ENCODE results near the gene SNX10.

Gene SNX10

GRCh38 chr7:26311798-26312197 is 20.1 kb downstream of the SNX10 start:
- no peak for DNase-seq
- no peak for ATAC-seq
- Mint-ChIP-seq H3K27ac (no peak overlapping the region), H3K27me3 (no peaks in the 10 kb centered on the region), H3K9me3 (no peaks in the 10 kb centered on the region), H3K4me1 (peaks cover 19% of the 10 kb centered on the region), H3K4me3 (no peak overlapping the region)

- DNase-seq (no peak), ATAC-seq (no peak)
- H3K9me3 Mint-ChIP-seq: no peaks in the 10 kb centered on the region
- H3K27me3 Mint-ChIP-seq: no peaks in the 10 kb centered on the region
- H3K4me1 Mint-ChIP-seq: peaks cover 11% of the 10 kb centered on the region
- peak overlapping the region in 1 of 2 donors; percentile 44 for H3K27ac Mint-ChIP-seq
- H3K4me3 Mint-ChIP-seq: no peak overlapping the region
Observed at GRCh38 chr7:26317211-26317610, 25.5 kb downstream of the SNX10 start.

GRCh38 chr7:26318921-26319320 is 27.3 kb downstream of the SNX10 start:
- H3K27me3 Mint-ChIP-seq: no peaks in the 10 kb centered on the region
- peaks cover 3% of the 10 kb centered on the region for H3K4me1 Mint-ChIP-seq
- DNase-seq: no peak
- no peak for ATAC-seq
- no peaks in the 10 kb centered on the region for H3K9me3 Mint-ChIP-seq
- no peak overlapping the region for H3K4me3 Mint-ChIP-seq
- no peak overlapping the region for H3K27ac Mint-ChIP-seq

GRCh38 chr7:26319636-26320035 is 28.0 kb downstream of the SNX10 start:
- Mint-ChIP-seq H3K27ac (no peak overlapping the region), H3K4me3 (no peak overlapping the region), H3K27me3 (no peaks in the 10 kb centered on the region), H3K9me3 (no peaks in the 10 kb centered on the region), H3K4me1 (no peaks in the 10 kb centered on the region)
- DNase-seq: no peak
- no peak for ATAC-seq

GRCh38 chr7:26320878-26321277 is 29.2 kb downstream of the SNX10 start:
- H3K4me1 Mint-ChIP-seq: no peaks in the 10 kb centered on the region
- H3K9me3 Mint-ChIP-seq: no peaks in the 10 kb centered on the region
- H3K27ac Mint-ChIP-seq: no peak overlapping the region
- ATAC-seq (no peak), DNase-seq (no peak)
- H3K27me3 Mint-ChIP-seq: no peaks in the 10 kb centered on the region
- H3K4me3 Mint-ChIP-seq: no peak overlapping the region

DNA sequence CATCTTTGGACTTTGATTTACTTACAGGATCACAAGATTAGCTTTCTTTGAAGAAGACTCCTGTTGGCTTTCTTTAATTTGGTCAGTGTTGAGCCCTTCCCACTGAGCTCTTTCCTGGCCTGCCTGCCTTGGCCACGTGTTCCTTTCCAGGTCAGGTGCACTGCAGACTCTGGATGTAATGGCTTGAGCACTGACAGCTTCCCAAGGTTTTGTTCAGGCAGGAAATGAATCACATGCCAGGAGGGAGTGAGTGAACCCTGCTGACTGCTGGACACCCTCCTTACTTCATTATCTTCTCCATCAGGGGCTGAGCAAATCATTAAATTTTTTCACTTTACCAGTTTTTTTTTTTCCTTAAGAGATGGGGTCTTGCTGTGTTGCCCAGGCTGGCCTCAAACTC is 29.8 kb downstream of the SNX10 start:
- Mint-ChIP-seq H3K27ac (no peak overlapping the region), H3K9me3 (no peaks in the 10 kb centered on the region), H3K4me1 (no peaks in the 10 kb centered on the region), H3K27me3 (no peaks in the 10 kb centered on the region), H3K4me3 (no peak overlapping the region)
- no peak for ATAC-seq
- DNase-seq: no peak

DNA sequence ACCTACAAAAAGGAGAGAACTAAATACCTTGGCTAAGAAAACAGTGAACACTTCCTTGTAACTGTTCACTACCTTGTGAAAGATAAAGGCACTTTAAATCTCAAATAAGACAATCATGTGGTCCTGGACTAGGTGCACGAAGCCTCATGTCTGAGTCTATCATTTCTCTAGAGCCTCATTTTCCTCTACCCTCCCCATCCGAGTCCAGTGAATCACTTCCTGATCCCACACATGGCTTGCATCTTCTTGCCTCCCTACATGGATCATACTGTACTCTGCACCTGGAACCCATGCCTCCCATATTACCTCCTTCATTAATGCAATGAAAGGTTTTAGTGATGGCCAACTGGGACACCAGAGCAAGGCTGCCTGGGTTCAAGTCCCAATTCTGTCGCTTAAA is 34.5 kb downstream of the SNX10 start:
- Mint-ChIP-seq H3K27ac (no peak overlapping the region), H3K9me3 (peaks cover 0 to 5% of the 10 kb centered on the region in 2 donors), H3K4me3 (no peak overlapping the region), H3K4me1 (peaks cover 27% of the 10 kb centered on the region), H3K27me3 (no peaks in the 10 kb centered on the region)
- ATAC-seq: no peak
- no peak for DNase-seq

DNA sequence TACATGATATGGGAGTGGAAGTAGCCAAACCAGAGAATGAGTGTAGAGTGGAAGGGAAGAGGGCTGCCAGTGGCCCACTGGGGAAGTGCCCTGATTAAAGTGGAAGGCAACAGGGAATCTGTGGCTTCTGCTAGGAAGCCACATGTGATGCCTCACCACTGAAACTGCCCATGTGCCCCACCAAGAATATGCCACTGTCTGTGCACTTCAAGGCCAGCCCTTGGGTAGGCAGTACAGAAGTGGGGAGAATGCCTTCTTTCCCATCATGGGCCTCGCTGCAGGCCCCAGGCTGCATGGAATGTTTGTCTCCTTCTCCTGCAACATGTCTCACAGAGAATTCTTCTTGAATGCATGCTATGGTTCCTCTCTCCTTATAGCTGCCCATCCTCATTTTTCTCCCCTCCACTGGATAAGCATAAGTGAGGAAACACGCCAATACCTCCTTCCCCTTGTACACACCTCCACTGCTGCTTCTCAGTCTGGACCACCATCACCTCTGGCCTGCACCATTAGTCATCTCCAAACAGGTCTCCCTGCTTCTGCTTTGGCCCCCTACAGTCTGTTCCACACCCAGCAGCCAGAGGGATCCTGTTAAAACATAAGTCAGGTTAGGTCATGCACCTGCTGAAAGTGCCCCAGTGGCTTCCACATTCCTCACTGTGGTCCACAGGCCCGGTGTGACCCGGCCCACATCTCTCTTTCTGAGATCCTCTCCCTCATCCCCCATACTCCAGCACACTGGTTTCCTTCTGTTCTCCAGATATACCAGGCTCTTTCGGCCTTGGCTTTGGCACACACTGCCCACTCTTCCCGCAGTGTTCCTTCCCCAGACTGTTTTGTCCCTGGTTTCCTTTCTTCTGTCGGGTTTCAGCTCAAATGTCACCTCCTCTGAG is 37.1 kb downstream of the SNX10 start:
- DNase-seq (no peak), ATAC-seq (peak; percentile 63)
- H3K27ac Mint-ChIP-seq: peak overlapping the region in 1 of 2 donors; percentile 80
- H3K9me3 Mint-ChIP-seq: peaks cover 0 to 5% of the 10 kb centered on the region in 2 donors
- H3K27me3 Mint-ChIP-seq: no peaks in the 10 kb centered on the region
- H3K4me3 Mint-ChIP-seq: no peak overlapping the region
- peaks cover 36% of the 10 kb centered on the region for H3K4me1 Mint-ChIP-seq

DNA sequence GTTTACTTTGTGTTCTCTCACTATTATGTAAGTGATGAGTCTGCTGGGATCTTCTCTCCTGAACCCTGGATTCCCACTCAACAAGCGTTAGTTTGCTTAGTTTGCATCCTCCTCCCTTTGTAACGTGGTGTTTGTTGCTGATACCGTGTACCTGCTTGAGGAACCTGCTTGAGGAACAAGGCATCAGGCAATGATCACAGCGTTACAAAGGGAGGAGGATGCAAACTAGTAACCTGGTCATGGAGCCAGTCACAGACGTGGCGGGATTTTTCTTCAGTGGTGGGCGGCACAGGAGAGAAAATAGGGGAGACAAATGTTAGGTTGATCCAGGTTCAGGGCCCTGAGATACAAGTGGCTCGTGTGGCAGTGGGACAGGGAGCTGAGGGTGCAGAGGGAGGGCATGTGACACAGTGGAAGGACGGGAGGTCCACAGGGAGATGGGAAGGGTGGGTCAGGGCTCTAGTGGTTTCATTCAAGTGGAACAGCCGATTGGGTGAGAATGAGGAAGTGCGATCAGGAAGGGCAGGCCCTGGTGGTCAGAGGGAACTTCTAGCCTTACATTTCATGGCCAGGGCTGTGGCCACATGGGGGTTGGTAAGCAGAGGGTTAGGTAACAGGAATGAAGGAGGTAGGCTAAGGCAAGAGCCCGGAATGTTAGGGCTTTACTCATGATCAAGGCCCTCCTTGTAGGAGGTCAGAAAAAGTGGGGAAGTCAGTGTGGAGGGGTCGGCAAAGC is 38.0 kb downstream of the SNX10 start:
- Mint-ChIP-seq H3K4me1 (peaks cover 46% of the 10 kb centered on the region), H3K27ac (peak overlapping the region; percentile 48 to 77), H3K27me3 (no peaks in the 10 kb centered on the region), H3K4me3 (no peak overlapping the region), H3K9me3 (peaks cover 0 to 5% of the 10 kb centered on the region in 2 donors)
- ATAC-seq (no peak), DNase-seq (no peak)

GRCh38 chr7:26331113-26331512 is 39.5 kb downstream of the SNX10 start:
- no peak overlapping the region for H3K4me3 Mint-ChIP-seq
- H3K27me3 Mint-ChIP-seq: no peaks in the 10 kb centered on the region
- peaks cover 0 to 5% of the 10 kb centered on the region in 2 donors for H3K9me3 Mint-ChIP-seq
- no peak for DNase-seq
- no peak overlapping the region for H3K27ac Mint-ChIP-seq
- peaks cover 59% of the 10 kb centered on the region for H3K4me1 Mint-ChIP-seq
- ATAC-seq: no peak

DNA sequence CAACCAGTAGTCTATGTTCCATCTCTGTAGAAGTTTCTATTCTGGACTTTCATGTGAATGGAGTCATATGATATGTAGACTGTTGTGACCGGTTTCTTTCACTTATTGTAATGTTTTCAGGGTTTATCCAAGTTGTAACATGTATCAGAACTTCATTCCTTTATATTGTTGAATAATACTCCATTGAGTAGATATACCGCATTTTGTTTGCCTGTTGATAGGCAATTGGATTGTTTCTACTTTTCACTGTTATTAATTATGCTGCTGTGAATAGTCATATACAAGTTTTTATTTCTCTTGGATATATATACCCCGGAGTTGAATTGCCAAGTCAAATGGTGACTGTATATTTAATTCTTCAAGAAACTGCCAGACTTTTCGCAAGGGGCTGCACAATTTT is 40.1 kb downstream of the SNX10 start:
- Mint-ChIP-seq H3K4me1 (peaks cover 59% of the 10 kb centered on the region), H3K27me3 (no peaks in the 10 kb centered on the region), H3K27ac (no peak overlapping the region), H3K9me3 (peaks cover 0 to 5% of the 10 kb centered on the region in 2 donors), H3K4me3 (no peak overlapping the region)
- no peak for ATAC-seq
- DNase-seq: no peak

DNA sequence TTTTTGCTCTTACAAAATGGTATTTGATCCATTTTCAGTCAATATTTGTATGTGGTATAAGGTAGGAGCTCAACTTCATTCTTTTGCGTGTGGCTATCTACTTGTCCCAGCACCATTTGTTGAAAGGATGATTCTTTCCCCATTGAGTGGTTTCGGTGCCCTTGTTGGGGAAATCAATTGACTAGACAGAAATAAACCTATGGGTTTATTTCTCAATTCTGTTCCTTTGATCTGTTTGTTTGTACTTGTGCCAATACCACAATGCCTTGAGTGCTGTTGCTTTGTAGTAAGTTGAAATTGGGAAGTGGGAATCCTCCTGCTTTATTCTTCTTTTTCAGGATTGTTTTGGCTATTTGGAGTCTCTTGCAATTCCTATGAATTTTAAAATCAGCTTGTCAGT is 41.0 kb downstream of the SNX10 start:
- DNase-seq (no peak), ATAC-seq (no peak)
- Mint-ChIP-seq H3K4me1 (peaks cover 66% of the 10 kb centered on the region), H3K27ac (no peak overlapping the region), H3K27me3 (no peaks in the 10 kb centered on the region), H3K4me3 (no peak overlapping the region), H3K9me3 (peaks cover 0 to 5% of the 10 kb centered on the region in 2 donors)

- DNase-seq: no peak
- H3K4me1 Mint-ChIP-seq: peaks cover 52% of the 10 kb centered on the region
- H3K27ac Mint-ChIP-seq: peak overlapping the region in 1 of 2 donors; percentile 19
- ATAC-seq: no peak
- no peak overlapping the region for H3K4me3 Mint-ChIP-seq
- H3K9me3 Mint-ChIP-seq: peaks cover 0 to 5% of the 10 kb centered on the region in 2 donors
- H3K27me3 Mint-ChIP-seq: no peaks in the 10 kb centered on the region
Observed at GRCh38 chr7:26334166-26334859, 42.7 kb downstream of the SNX10 start.

DNA sequence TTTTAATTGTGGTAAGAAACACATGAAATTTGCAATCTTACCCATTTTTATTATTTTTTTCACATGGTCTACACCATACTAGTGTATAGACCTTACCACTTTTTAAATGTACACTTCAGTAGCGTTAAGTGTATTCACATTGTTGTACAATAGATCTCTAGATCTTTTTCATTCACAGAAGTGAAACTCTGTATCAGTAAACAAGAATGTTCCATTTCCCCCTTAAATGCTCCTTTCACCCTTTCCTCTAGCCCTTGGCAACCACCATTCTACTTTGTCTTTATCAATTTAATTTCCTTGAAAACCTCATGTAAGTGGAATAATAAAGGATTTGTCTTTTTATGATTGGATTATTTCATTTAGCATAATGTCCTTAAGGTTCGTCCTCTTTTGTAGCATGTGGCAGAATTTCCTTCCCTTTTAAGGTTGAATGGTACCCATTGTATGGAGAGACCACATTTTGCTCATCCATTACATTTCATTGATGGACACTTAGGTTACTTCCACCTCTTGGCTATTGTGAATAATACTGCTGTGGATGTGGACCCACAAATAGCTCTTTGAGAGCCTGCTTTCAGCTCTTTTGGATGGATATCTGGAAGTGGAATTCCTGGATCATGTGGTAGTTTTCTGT is 45.7 kb downstream of the SNX10 start:
- Mint-ChIP-seq H3K4me3 (no peak overlapping the region), H3K9me3 (no peaks in the 10 kb centered on the region), H3K27ac (no peak overlapping the region), H3K4me1 (peaks cover 46% of the 10 kb centered on the region), H3K27me3 (no peaks in the 10 kb centered on the region)
- ATAC-seq: no peak
- DNase-seq: no peak

DNA sequence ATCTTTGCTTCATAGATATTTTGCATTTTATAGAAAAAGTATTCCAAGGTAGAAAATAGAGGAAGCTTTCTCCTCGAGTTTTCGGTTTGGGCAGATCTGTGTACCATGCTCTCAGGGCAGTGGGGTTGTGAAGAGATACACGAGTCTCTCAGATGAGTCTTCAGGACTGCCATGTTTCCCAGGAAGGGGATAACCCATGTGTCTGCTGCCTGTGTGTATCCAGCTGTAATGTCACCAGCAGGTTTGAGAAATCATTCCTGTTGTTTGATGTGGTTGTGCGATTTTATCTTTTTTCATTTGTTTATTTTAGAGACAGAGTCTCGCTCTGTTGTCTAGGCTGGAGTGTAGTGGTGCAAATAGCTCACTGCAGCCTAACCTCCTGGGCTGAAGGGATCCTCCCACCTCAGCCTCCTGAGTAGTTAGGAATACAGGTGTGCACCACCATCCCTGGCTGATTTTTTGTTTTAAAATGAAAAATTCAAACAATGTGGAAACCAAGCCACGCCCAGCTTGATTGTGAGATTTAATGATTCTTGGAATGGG is 48.9 kb downstream of the SNX10 start:
- DNase-seq: no peak
- ATAC-seq: no peak
- peaks cover 43% of the 10 kb centered on the region for H3K4me1 Mint-ChIP-seq
- H3K27ac Mint-ChIP-seq: no peak overlapping the region
- no peak overlapping the region for H3K4me3 Mint-ChIP-seq
- no peaks in the 10 kb centered on the region for H3K27me3 Mint-ChIP-seq
- H3K9me3 Mint-ChIP-seq: no peaks in the 10 kb centered on the region
